Neutrophil (primary cell): ENCODE results near the gene IRS1.
"Not testable (repeated sequence)": the region's sequence is repeated elsewhere in the genome, so short reads cannot be mapped to it uniquely, and the experiment has no call there.

ENCODE experiments used
- H3K27ac ChIP-seq: fragments of 200-600 bp; sonication (generic); 2 replicates; pipeline ENCODE4 v1.5.1; 2016; ENCODE audit warnings: mild to moderate bottlenecking, moderate library complexity
- H3K27me3 ChIP-seq: fragments of 200-600 bp; sonication (generic); 2 replicates; pipeline ENCODE4 v1.6.0; 2016; ENCODE audit warnings: mild to moderate bottlenecking
- H3K36me3 ChIP-seq: fragments of 200-600 bp; sonication (generic); 2 replicates; pipeline ENCODE4 v1.5.1; 2017
- H3K4me1 ChIP-seq, 2 experiments: fragments of 200-600 bp in 1 of 2; sonication (generic) in 1 of 2; 1 replicate in 1 of 2; 2 replicates in 1 of 2; pipeline versions ENCODE4 v1.5.1 to v1.6.1; 2013 to 2016; ENCODE audit warnings: low read depth in 1 of 2, low read length in 1 of 2, mild to moderate bottlenecking in 1 of 2, moderate library complexity in 1 of 2; ENCODE audit not compliant: control insufficient read depth in 1 of 2, insufficient read depth in 1 of 2
- H3K4me3 ChIP-seq, 2 experiments: fragments of 200-600 bp in 1 of 2; sonication (generic) in 1 of 2; 1 replicate in 1 of 2; 2 replicates in 1 of 2; pipeline ENCODE4 v1.5.1; 2013 to 2016; ENCODE audit warnings: low read depth in 1 of 2, low read length in 1 of 2, mild to moderate bottlenecking in 1 of 2, moderate library complexity in 1 of 2
- H3K9me3 ChIP-seq: fragments of 200-600 bp; sonication (generic); 2 replicates; pipeline ENCODE4 v1.5.1; 2016
- CTCF ChIP-seq: fragments of 200-600 bp; sonication (generic); IDR thresholded peaks from 2 replicates; pipeline ENCODE4 v1.5.1; 2016; ENCODE audit warnings: antibody characterized with exemption

IRS1 gene

GRCh38 chr2:226836548-226836885, 36.9 kb upstream of the IRS1 start:
- Histone ChIP-seq H3K27ac (peak overlapping the region; percentile 95), H3K4me3 (peak overlapping the region; percentile 78 to 84)

GRCh38 chr2:226835796-226836547, 36.4 kb upstream of the IRS1 start, which contains the start of gene RHBDD1:
RHBDD1 (plus strand) TSS chr2:226836054; CDS start chr2:226864694, 28,640 bp downstream.
- no peaks in the 10 kb centered on the region for H3K9me3 ChIP-seq
- H3K27ac ChIP-seq, result peak within 1 kb of the TSS; percentile 95
- TF ChIP-seq CTCF, result no peak
- H3K27me3 ChIP-seq, result no peaks in the 10 kb centered on the region
- H3K4me3 ChIP-seq, result peak within 1 kb of the TSS; percentile 78 to 84
- H3K4me1 ChIP-seq, result peaks cover 15 to 19% of the 10 kb centered on the region in 2 experiments
- H3K36me3 ChIP-seq, result no peaks in the 10 kb centered on the region

More at GRCh38 chr2:226836548-226836885, 36.9 kb upstream of the IRS1 start:
- peaks cover 15 to 19% of the 10 kb centered on the region in 2 experiments for H3K4me1 ChIP-seq
- H3K9me3 ChIP-seq, result no peaks in the 10 kb centered on the region
- H3K36me3 ChIP-seq, result no peaks in the 10 kb centered on the region
- no peaks in the 10 kb centered on the region for H3K27me3 ChIP-seq
- TF ChIP-seq CTCF, result no peak

GRCh38 chr2:226835420-226835795, 35.8 kb upstream of the IRS1 start:
- TF ChIP-seq CTCF, result no peak
- H3K4me1 ChIP-seq, result peaks cover 15 to 19% of the 10 kb centered on the region in 2 experiments
- H3K9me3 ChIP-seq, result no peaks in the 10 kb centered on the region
- peak overlapping the region; percentile 95 for H3K27ac ChIP-seq
- no peaks in the 10 kb centered on the region for H3K36me3 ChIP-seq
- H3K27me3 ChIP-seq, result no peaks in the 10 kb centered on the region
- peak overlapping the region; percentile 78 to 84 for H3K4me3 ChIP-seq

DNA sequence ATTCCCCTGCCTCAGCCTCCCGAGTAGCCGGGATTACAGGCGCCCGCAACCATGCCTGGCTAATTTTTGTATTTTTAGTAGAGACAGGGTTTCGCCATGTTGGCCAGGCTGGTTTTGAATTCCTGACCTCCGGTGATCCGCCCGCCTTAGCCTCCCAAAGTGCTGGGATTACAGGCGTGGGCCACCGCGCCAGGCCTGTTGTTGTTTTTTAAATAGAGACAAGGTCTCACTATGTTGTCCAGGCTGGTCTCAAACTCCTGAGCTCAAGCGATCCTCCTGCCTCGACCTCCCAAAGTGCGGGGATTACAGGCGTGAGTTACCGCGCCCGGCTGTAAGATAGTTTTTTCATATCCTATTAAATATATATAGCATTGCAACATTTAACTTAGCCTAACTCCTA, 35.3 kb upstream of the IRS1 start:
- not testable (repeated sequence) for H3K9me3 ChIP-seq, H3K27ac ChIP-seq, H3K27me3 ChIP-seq, H3K36me3 ChIP-seq
- H3K4me1 ChIP-seq, result peaks cover 15 to 19% of the 10 kb centered on the region in 2 experiments
- H3K4me3 ChIP-seq, result peak overlapping the region; percentile 78 to 84

DNA sequence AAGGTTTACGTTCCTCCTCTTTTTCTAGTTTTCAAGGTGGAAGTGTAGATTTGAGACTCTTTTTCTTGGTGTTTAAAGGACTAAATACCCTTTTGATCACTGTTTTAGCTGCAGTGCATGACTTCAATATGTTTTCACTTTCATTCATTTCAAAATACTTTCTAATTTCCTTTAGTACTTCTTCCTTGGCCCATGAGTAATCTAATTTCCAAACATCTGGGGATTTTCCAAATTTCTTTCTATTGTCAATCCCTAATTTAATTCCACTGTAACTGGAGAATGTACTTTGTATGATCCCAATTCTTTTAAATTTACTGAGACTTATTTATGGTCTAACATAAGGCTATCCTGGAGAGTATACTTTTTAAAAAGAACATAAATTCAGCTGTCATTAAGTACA, 32.4 kb upstream of the IRS1 start:
- no peak overlapping the region for H3K4me3 ChIP-seq
- no peaks in the 10 kb centered on the region for H3K27me3 ChIP-seq
- peaks cover 13 to 14% of the 10 kb centered on the region in 2 experiments for H3K4me1 ChIP-seq
- H3K27ac ChIP-seq, result no peak overlapping the region
- no peaks in the 10 kb centered on the region for H3K36me3 ChIP-seq
- H3K9me3 ChIP-seq, result no peaks in the 10 kb centered on the region
- no peak for TF ChIP-seq CTCF

- no peak overlapping the region for H3K4me3 ChIP-seq
- peaks cover 7% of the 10 kb centered on the region in 2 experiments for H3K4me1 ChIP-seq
- no peaks in the 10 kb centered on the region for H3K36me3 ChIP-seq
- H3K27me3 ChIP-seq, result no peaks in the 10 kb centered on the region
- H3K27ac ChIP-seq, result no peak overlapping the region
- no peak for TF ChIP-seq CTCF
- no peaks in the 10 kb centered on the region for H3K9me3 ChIP-seq
These were observed 31.6 kb upstream of the IRS1 start for GRCh38 chr2:226831266-226831665.
